Activated gamma-delta T cell treated with Interleukin-2 at 50 U/mL for 16 hours (primary cell): Measurements from ENCODE around the gene ANKRD9.
A peak's percentile ranks its signal among the peaks of the same experiment; 100 is the strongest.
"Not testable (repeated sequence)": the region's sequence is repeated elsewhere in the genome, so short reads cannot be mapped to it uniquely, and the experiment has no call there.

Source experiments
- DNase-seq: peaks from one replicate; pipeline ENCODE4 v3.0.0-alpha.2; 2020

Gene ANKRD9

GRCh38 chr14:102538602-102539543 is 29.3 kb upstream of the ANKRD9 start:
- DNase-seq, result no peak

DNA sequence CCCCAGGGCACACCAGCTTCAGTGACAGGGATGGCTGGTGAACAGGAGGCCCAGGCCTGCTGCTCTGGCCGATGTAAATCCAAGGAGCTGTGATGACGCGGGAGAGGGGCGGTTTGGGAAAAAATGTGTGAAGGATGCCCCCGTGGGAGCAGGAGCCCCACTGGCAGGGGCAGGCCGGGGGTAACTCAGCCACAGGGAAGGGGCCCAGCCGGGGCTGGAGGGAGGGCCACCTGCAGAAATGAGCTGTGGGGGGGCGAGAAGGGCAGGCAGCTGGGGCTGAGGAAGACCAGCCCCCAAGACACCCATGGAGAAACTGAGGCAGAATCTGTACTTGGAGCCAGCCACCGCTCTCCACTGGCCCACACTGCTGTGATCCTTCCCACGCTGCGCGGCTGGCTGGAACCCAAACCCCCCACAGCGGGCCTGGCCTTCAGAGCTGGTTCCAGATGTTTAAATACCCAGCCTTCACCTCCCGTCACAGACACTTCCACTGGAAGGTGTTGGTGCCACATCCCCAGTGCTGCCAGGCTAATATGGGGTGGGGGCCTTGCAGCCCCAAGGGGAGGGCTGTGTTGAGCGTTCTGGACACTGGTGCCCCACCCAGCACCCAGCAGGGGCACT is 28.5 kb upstream of the ANKRD9 start:
- DNase-seq, result no peak

DNA sequence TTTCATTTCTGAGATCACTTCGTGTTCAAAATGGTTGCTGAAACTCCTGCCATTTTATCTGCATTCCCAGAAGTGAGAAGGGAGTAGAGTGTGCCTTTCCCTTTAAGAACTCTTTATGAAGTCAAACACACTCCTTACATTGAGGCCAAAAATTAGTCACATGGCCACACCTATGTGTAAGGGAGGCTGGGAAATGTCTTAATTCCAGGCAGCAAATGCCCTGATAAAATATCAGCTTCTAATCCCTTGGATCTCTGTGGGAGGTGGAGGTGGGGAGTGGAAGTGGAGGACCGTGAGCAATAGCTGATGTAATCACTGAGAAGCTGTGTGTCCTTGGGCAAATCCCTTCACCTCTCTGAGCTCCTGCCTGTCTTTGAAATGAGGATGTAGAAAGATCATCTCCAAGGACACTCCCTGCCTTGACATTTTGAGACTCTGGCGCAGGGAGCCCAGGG is 22.7 kb upstream of the ANKRD9 start:
- no peak for DNase-seq

DNA sequence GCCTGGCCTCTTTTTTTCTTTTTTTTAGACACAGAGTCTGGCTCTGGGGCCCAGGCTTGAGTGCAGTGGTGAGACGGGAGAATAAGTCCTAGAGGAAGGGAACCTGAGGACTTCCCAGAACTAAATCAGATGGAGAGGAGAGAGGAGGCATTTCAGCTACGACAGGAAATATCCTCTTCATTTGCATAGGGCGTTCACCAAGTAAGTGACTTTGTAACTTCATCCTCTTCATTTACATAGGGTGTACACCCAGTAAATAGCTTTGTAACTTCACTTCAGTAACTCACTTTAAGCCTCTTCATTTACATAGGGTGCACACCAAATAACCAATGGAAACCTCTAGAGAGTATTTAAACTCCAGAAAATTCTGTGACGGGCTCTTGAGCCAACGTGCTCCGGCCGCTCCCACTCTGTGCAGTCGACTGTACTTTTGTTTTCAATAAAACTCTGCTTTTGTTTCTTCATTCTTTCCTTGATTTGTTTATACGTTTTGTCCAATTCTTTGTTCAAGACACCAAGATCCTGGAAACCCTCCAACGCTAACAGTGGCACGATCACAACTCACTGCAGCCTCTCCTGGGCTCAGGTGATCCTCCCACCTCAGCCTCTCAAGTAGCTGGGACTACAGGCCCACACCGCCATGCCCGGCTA is 21.4 kb upstream of the ANKRD9 start:
- no peak for DNase-seq

GRCh38 chr14:102528431-102529170 is 19.0 kb upstream of the ANKRD9 start:
- no peak for DNase-seq

DNA sequence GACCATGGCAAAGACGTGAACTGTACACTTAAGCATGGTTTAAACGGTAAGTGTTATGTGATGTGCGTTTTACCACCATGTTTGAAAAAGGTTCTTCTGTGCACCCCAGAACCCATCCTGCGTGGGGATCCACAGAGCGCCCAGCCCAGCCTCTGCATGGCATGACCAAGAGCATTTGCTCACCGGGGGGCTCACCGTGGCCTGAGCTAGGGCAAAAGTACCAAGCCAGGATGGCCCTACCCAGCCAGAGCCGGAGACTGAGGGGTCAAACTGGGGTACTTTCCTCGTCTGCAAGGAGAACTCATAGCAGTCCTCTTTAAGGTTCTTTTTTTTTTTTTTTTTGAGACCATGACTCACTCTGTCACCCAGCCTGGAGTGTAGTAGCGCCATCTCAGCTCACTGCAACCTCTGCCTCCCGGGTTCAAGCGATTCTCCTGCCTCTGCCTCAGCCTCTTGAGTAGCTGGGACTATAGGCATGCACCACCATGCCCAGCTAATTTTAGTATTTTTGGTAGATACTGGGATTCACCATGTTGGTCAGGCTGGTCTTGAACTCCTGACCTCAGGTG is 16.4 kb upstream of the ANKRD9 start:
- no peak for DNase-seq

GRCh38 chr14:102525219-102525928 is 15.8 kb upstream of the ANKRD9 start:
- DNase-seq, result no peak

DNA sequence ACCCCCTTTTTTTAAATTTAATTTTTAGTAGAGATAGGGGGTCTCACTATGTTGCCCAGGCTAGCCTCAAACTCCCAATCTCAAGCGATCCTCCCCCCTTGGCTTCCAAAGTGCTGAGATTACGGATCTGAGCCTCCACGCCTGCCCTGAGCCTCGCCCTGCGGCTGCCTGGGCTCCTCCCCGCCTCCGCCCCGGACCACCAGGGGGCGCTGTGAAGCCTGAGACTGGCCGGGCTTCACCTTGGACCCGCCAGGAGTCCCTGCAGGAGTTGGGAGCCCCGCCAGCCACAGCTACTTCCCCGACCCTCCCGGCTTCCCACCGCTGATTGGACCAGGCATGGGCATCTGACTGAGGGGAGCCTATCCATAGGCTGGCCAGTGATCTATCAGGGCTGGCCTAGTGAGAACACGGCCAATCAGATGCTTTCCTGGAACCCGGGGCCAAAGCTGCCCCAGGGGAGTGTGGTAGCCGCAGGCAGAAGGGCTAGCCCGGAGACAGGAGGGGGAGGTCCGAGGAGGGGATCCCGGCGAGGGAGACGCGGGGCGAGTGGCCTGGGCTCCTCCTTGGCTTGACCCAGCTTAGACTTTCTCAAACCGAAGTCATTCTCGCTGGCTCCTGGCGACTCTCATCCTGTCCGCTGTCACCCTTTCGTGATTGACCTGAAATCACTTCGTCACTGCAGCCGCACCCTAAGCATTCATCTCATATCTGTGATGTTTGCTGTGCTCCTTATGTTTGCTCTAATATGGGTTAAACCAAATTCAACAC is 15.1 kb upstream of the ANKRD9 start:
- peak; percentile 91 for DNase-seq

DNA sequence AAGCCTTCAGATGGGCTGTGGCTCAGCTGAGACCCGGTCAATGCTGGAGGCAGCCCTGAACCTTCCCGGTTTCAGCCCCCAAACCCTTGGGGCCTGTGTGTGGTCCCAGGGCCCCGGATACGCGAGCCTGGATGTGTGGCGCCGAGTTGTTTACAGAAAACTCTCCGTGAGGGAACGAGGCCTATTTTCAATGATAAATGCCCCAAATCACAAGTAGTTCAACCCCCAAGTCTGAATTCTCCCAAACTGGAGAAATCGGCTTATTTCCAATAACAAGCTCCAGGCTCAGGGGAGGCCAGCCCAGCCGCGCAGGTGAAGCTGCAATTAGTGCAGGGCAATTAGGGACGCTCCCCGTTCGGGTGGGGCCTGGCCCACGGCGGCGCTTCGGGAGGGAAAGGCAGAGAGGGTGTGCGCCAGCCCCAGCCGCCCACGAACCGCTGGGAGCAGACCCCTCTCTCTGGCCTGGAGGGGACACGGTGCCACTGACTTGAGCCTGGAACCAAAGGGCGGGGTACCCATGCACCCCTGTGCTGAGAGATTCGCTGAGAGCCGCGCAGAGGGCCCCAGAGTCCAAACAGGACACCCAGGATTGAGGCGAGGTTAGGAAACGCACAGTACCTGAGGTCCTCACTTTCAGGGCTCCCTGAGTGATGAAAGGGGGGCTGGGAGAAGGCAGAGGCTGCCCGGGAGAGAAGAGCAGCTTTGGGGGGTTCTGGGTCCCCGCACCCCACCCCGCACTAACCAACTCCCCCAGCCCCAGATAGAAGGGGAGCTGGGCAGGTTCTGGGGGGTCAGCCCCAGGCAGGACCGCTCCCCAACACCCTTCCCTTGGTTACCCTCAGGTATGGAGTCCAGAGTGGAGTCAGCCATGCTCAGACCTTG is 14.2 kb upstream of the ANKRD9 start:
- DNase-seq, result no peak

DNA sequence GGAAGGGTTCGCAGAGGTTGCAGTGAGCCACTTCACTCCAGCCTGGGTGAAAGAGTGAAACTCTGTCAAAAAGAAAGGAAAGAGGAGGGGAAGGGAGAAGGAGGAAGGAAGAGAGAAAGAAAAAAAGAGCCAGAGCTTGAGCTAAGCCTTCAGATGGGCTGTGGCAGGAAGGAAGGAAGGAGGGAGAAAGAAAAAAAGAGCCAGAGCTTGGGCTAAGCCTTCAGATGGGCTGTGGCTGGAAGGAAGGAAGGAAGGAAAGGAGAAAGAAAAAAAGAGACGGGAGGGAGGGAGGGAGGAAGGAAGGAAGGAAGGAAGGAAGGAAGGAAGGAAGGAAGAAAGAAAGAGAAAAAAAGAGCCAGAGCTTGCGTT is 13.6 kb upstream of the ANKRD9 start:
- no peak for DNase-seq

- not testable (repeated sequence) for DNase-seq
These were observed 10.1 kb upstream of the ANKRD9 start for GRCh38 chr14:102519709-102520108.

DNA sequence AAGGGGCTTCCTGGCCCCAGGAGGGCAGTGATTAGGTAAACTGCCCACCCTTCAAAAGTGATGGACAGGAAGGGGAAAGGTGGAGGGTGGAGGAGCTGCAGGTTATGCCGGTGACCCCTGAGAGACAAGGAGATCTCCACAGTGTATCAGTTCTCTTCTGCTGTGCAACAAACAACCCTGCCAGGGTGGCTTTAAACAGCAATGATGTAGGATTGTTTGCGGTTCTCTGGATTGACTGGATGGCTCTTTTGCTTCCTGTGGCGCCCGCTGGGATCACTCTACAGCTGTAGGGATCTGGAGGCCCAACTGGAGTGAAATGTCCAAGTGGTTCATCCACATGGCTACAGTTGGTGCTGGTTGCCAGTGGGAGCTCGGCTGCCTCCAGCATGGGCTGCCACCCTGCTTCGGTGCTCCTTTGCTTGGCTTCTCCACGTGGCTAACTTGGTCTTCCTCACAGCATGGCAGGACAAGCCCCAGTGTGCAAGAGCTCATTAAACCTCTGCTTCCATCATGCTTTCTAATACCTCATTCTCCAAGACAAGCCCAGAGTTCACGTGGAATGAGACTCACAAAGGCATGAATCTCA is 8.6 kb upstream of the ANKRD9 start:
- DNase-seq, result no peak

GRCh38 chr14:102517392-102518062 is 8.0 kb upstream of the ANKRD9 start:
- DNase-seq, result no peak

- DNase-seq, result peak; percentile 56
These were observed 7.2 kb upstream of the ANKRD9 start for GRCh38 chr14:102516531-102517391.

DNA sequence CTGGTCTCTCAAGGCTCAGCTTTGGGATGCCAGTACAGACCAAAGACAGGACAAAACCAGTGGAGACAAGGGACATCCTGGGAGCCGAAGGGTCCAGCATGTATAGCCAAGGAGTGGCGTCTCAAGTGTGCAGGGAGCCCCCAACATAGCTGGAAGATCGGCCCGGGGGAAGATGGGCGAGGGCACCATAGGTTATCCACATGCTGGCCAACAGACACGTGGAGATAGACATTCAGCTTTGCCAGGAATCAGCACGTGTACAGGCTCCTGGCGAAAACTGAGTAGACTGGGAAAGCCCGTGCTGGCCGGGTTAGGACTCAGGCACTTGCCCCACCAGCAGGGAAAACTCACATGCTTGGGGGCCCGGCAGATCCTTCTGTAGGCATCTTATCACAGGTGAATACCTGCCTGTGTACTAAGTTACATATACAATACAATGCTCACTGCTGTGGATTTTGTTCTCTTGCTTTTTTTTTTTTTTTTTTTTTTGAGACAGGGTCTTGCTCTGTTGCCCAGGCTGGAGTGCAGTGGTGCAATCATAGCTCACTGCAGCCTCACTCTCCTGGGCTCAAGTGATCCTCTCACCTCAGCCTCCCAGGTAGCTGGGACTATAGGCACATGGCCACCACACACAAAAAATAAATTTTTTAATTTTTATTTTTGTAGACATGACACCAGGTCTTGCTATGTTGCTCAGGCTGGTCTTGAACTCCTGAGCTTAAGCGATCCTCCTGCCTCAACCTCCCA is 5.6 kb upstream of the ANKRD9 start:
- no peak for DNase-seq

GRCh38 chr14:102513899-102514772 is 4.6 kb upstream of the ANKRD9 start:
- no peak for DNase-seq
